Skeletal muscle tissue (tissue), 4 donors: ENCODE results near the gene TNK2. TPM values are rescaled to one million over a fixed set of nuclear protein-coding genes. Genes with fewer than 3 reads are reported as not detected.
"Not testable (repeated sequence)": the region's sequence is repeated elsewhere in the genome, so short reads cannot be mapped to it uniquely, and the experiment has no call there.

Experiments used
- H3K27ac ChIP-seq: one replicate; pipeline ENCODE4 v1.7.0; 2013; ENCODE audit warnings: mild to moderate bottlenecking, low read depth, low read length, inconsistent platforms
- H3K27me3 ChIP-seq, 3 donors: one replicate each; pipeline ENCODE4 v1.7.0; 2013; ENCODE audit warnings: low read length in 3 of 3; ENCODE audit not compliant: control insufficient read depth in 3 of 3, insufficient read depth in 3 of 3
- H3K36me3 ChIP-seq, 3 donors: one replicate each; pipeline ENCODE4 v1.7.0; 2013; ENCODE audit warnings: low read length in 3 of 3; ENCODE audit not compliant: control insufficient read depth in 3 of 3, insufficient read depth in 3 of 3
- H3K4me1 ChIP-seq, 3 donors: one replicate each; pipeline ENCODE4 v1.7.0; 2013; ENCODE audit warnings: low read length in 3 of 3, mild to moderate bottlenecking in 3 of 3; ENCODE audit not compliant: control insufficient read depth in 3 of 3, insufficient read depth in 3 of 3
- H3K4me3 ChIP-seq, 3 donors: one replicate each; pipeline ENCODE4 v1.7.0; 2013; ENCODE audit warnings: low read length in 3 of 3
- H3K9ac ChIP-seq, 3 donors: one replicate each; pipeline ENCODE4 v1.7.0; 2013; ENCODE audit warnings: low read length in 3 of 3, mild to moderate bottlenecking in 3 of 3, moderate library complexity in 2 of 3, low read depth in 1 of 3
- H3K9me3 ChIP-seq, 3 donors: one replicate each; pipeline ENCODE4 v1.7.0; 2013; ENCODE audit warnings: low read length in 3 of 3; ENCODE audit not compliant: control insufficient read depth in 3 of 3
- total RNA-seq: library from RNA; depleted of rRNA; stranded (reverse); fragments of >200 nt; gene quantifications from one replicate; pipeline ENCODE4 v1.2.3, GENCODE V29; 2014
- donor health status: Osteomylitis.

TNK2 gene
- total RNA-seq, 1 donor from 2014 or later, result 9.9 TPM

GRCh38 chr3:195946910-195947699 lies 38.8 kb upstream of the TNK2 start:
- not testable (repeated sequence) for H3K36me3 ChIP-seq, H3K9me3 ChIP-seq, H3K4me1 ChIP-seq, H3K27me3 ChIP-seq, H3K9ac ChIP-seq, H3K27ac ChIP-seq, H3K4me3 ChIP-seq

- H3K4me1 ChIP-seq, H3K27me3 ChIP-seq, H3K36me3 ChIP-seq, H3K9ac ChIP-seq, H3K27ac ChIP-seq, H3K9me3 ChIP-seq, H3K4me3 ChIP-seq: not testable (repeated sequence)
Observed at GRCh38 chr3:195941265-195941815, 33.0 kb upstream of the TNK2 start.

- H3K36me3 ChIP-seq, H3K4me3 ChIP-seq, H3K4me1 ChIP-seq, H3K9ac ChIP-seq, H3K27me3 ChIP-seq, H3K27ac ChIP-seq, H3K9me3 ChIP-seq: not testable (repeated sequence)
Observed at GRCh38 chr3:195940806-195941205, 32.5 kb upstream of the TNK2 start.

- not testable (repeated sequence) for H3K27me3 ChIP-seq, H3K9me3 ChIP-seq, H3K36me3 ChIP-seq, H3K4me1 ChIP-seq, H3K4me3 ChIP-seq, H3K9ac ChIP-seq, H3K27ac ChIP-seq
Observed at GRCh38 chr3:195939526-195940470, 31.4 kb upstream of the TNK2 start.

GRCh38 chr3:195933044-195933430 lies 24.7 kb upstream of the TNK2 start:
- H3K27me3 ChIP-seq, H3K4me1 ChIP-seq, H3K4me3 ChIP-seq, H3K27ac ChIP-seq, H3K36me3 ChIP-seq, H3K9ac ChIP-seq, H3K9me3 ChIP-seq: not testable (repeated sequence)

- no peak overlapping the region for H3K9ac ChIP-seq
Observed at GRCh38 chr3:195932418-195933043, 24.2 kb upstream of the TNK2 start.

GRCh38 chr3:195931582-195932273 lies 23.4 kb upstream of the TNK2 start:
- no peak overlapping the region for H3K4me3 ChIP-seq
- peaks cover 0 to 3% (median 0%) of the 10 kb centered on the region in 3 donors for H3K36me3 ChIP-seq
- no peaks in the 10 kb centered on the region for H3K9me3 ChIP-seq
- no peaks in the 10 kb centered on the region for H3K4me1 ChIP-seq
- no peak overlapping the region for H3K27ac ChIP-seq
- no peaks in the 10 kb centered on the region for H3K27me3 ChIP-seq
- H3K9ac ChIP-seq, result no peak overlapping the region

More at GRCh38 chr3:195932418-195933043, 24.2 kb upstream of the TNK2 start:
- Histone ChIP-seq H3K4me1 (no peaks in the 10 kb centered on the region), H3K27ac (no peak overlapping the region), H3K36me3 (peaks cover 0 to 3% (median 0%) of the 10 kb centered on the region in 3 donors), H3K4me3 (no peak overlapping the region), H3K9me3 (no peaks in the 10 kb centered on the region), H3K27me3 (no peaks in the 10 kb centered on the region)

- H3K9me3 ChIP-seq, result no peaks in the 10 kb centered on the region
- no peaks in the 10 kb centered on the region for H3K4me1 ChIP-seq
- H3K27me3 ChIP-seq, result peaks cover 0 to 2% (median 0%) of the 10 kb centered on the region in 3 donors
- H3K4me3 ChIP-seq, result no peak overlapping the region
- no peak overlapping the region for H3K9ac ChIP-seq
- peaks cover 0 to 3% (median 0%) of the 10 kb centered on the region in 3 donors for H3K36me3 ChIP-seq
- no peak overlapping the region for H3K27ac ChIP-seq
Observed at GRCh38 chr3:195929452-195929851, 21.1 kb upstream of the TNK2 start.

GRCh38 chr3:195921334-195921791 lies 13.0 kb upstream of the TNK2 start:
- Histone ChIP-seq H3K4me1 (no peaks in the 10 kb centered on the region), H3K27me3 (peaks cover 2 to 21% (median 11%) of the 10 kb centered on the region in 3 donors)

More at GRCh38 chr3:195921334-195921791, 13.0 kb upstream of the TNK2 start:
- Histone ChIP-seq H3K9ac (no peak overlapping the region), H3K36me3 (no peaks in the 10 kb centered on the region), H3K4me3 (no peak overlapping the region), H3K27ac (no peak overlapping the region), H3K9me3 (no peaks in the 10 kb centered on the region)
